ENCODE results near the gene AHRR.

DNA sequence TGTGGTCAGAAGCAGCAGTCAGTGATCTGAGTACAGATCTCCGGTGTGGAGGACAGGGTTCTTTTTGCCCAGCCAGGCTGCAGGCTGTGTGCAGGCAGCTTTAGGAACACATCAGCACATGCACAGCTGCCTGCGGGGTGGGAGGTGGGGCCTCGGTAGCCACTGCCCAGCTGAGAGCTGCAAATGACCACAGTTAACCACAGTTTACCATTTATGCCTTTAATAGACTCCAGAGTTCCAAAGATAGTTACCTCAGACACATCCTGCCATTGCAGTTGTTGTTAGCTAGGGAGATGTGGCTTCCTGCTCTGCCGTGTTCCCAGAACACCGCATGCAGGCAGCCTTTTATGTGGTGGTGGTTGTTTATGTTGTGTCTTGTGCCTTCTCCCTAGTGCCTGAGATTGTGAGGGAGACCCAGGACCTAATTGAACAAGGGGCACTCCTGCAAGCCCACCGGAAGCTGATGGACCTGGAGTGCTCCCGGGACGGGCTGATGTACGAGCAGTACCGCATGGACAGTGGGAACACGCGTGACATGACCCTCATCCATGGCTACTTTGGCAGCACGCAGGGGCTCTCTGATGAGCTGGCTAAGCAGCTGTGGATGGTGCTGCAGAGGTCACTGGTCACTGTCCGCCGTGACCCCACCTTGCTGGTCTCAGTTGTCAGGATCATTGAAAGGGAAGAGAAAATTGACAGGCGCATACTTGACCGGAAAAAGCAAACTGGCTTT, 131.6 kb downstream of the AHRR start:
- TF ChIP-seq, protein P1, sequence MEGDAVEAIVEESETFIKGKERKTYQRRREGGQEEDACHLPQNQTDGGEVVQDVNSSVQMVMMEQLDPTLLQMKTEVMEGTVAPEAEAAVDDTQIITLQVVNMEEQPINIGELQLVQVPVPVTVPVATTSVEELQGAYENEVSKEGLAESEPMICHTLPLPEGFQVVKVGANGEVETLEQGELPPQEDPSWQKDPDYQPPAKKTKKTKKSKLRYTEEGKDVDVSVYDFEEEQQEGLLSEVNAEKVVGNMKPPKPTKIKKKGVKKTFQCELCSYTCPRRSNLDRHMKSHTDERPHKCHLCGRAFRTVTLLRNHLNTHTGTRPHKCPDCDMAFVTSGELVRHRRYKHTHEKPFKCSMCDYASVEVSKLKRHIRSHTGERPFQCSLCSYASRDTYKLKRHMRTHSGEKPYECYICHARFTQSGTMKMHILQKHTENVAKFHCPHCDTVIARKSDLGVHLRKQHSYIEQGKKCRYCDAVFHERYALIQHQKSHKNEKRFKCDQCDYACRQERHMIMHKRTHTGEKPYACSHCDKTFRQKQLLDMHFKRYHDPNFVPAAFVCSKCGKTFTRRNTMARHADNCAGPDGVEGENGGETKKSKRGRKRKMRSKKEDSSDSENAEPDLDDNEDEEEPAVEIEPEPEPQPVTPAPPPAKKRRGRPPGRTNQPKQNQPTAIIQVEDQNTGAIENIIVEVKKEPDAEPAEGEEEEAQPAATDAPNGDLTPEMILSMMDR (conservative IDR thresholded peaks at IDR 0.05; ENCODE audit: low read depth in 2 of 2) = no peak
- TF ChIP-seq POLR2AphosphoS5 (IDR thresholded peaks at IDR 0.05; ENCODE audit: low read depth) (no peak), EZH2phosphoT487 (IDR thresholded peaks at IDR 0.05; ENCODE audit: unreplicated experiment) (no peak), JUNB (IDR thresholded peaks at IDR 0.05; ENCODE audit: unreplicated experiment) (no peak), EZH2 (IDR thresholded peaks at IDR 0.05; ENCODE audit: low read depth, unreplicated experiment) (no peak), CREB1 (CRISPR knock-in tag; IDR thresholded peaks at IDR 0.05; ENCODE audit: low read depth) (no peak), STAT1 (IDR thresholded peaks at IDR 0.05; ENCODE audit: unreplicated experiment) (no peak), ZNF331 (CRISPR knock-in tag; IDR thresholded peaks at IDR 0.05; ENCODE audit: low read depth) (no peak), NANOG (IDR thresholded peaks at IDR 0.05; ENCODE audit: borderline replicate concordance) (no peak)
- TF ChIP-seq, protein P2, sequence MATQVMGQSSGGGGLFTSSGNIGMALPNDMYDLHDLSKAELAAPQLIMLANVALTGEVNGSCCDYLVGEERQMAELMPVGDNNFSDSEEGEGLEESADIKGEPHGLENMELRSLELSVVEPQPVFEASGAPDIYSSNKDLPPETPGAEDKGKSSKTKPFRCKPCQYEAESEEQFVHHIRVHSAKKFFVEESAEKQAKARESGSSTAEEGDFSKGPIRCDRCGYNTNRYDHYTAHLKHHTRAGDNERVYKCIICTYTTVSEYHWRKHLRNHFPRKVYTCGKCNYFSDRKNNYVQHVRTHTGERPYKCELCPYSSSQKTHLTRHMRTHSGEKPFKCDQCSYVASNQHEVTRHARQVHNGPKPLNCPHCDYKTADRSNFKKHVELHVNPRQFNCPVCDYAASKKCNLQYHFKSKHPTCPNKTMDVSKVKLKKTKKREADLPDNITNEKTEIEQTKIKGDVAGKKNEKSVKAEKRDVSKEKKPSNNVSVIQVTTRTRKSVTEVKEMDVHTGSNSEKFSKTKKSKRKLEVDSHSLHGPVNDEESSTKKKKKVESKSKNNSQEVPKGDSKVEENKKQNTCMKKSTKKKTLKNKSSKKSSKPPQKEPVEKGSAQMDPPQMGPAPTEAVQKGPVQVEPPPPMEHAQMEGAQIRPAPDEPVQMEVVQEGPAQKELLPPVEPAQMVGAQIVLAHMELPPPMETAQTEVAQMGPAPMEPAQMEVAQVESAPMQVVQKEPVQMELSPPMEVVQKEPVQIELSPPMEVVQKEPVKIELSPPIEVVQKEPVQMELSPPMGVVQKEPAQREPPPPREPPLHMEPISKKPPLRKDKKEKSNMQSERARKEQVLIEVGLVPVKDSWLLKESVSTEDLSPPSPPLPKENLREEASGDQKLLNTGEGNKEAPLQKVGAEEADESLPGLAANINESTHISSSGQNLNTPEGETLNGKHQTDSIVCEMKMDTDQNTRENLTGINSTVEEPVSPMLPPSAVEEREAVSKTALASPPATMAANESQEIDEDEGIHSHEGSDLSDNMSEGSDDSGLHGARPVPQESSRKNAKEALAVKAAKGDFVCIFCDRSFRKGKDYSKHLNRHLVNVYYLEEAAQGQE (IDR thresholded peaks at IDR 0.05; ENCODE audit: unreplicated experiment) = no peak
- TF ChIP-seq, protein P3, sequence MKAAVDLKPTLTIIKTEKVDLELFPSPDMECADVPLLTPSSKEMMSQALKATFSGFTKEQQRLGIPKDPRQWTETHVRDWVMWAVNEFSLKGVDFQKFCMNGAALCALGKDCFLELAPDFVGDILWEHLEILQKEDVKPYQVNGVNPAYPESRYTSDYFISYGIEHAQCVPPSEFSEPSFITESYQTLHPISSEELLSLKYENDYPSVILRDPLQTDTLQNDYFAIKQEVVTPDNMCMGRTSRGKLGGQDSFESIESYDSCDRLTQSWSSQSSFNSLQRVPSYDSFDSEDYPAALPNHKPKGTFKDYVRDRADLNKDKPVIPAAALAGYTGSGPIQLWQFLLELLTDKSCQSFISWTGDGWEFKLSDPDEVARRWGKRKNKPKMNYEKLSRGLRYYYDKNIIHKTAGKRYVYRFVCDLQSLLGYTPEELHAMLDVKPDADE (IDR thresholded peaks at IDR 0.05) = no peak
